GM23338 (cell line): ENCODE results near the gene HBD. TPM values are rescaled to one million over a fixed set of nuclear protein-coding genes. Genes with fewer than 3 reads are reported as not detected.
"Not testable (repeated sequence)": the region's sequence is repeated elsewhere in the genome, so short reads cannot be mapped to it uniquely, and the experiment has no call there.

Source experiments
- ATAC-seq: fragments of 200-7000 bp; cut with Tn5 transposase; 3 replicates; pipeline ENCODE4 v1.9.1; 2020
- DNase-seq: peaks from one replicate; pipeline ENCODE4 v3.0.0-alpha.2; 2015; ENCODE audit warnings: low spot score
- H2AFZ ChIP-seq: fragments of 200-600 bp; sonication (generic); 2 replicates; pipeline ENCODE4 v1.8.0; 2016; ENCODE audit warnings: antibody characterized with exemption, mild to moderate bottlenecking, moderate library complexity
- H3F3A ChIP-seq: fragments of 200-600 bp; sonication (generic); replicated peaks from 2 replicates; pipeline ENCODE4 v1.8.0; 2017; ENCODE audit warnings: antibody characterized with exemption, mixed run types, low read depth
- H3K27ac ChIP-seq: fragments of 200-600 bp; sonication (generic); 2 replicates; pipeline ENCODE4 v1.6.1; 2016; ENCODE audit warnings: low read depth
- H3K27me3 ChIP-seq: fragments of 200-600 bp; sonication (generic); 2 replicates; pipeline ENCODE4 v1.8.0; 2016; ENCODE audit warnings: mild to moderate bottlenecking, mixed run types, moderate library complexity; ENCODE audit not compliant: insufficient read depth
- H3K36me3 ChIP-seq: fragments of 200-600 bp; sonication (generic); 2 replicates; pipeline ENCODE4 v1.8.0; 2016; ENCODE audit warnings: mild to moderate bottlenecking; ENCODE audit not compliant: insufficient read depth
- H3K4me1 ChIP-seq: fragments of 200-600 bp; sonication (generic); 2 replicates; pipeline ENCODE4 v1.8.0; 2016; ENCODE audit warnings: mild to moderate bottlenecking, moderate library complexity; ENCODE audit not compliant: insufficient read depth
- H3K4me2 ChIP-seq: fragments of 200-600 bp; sonication (generic); 2 replicates; pipeline ENCODE4 v1.7.1; 2017; ENCODE audit warnings: mixed run types
- H3K4me3 ChIP-seq: fragments of 200-600 bp; sonication (generic); 2 replicates; pipeline ENCODE4 v1.6.1; 2016; ENCODE audit warnings: mixed run types
- H3K79me2 ChIP-seq: fragments of 200-600 bp; sonication (generic); replicated peaks from 2 replicates; pipeline ENCODE4 v1.8.0; 2017; ENCODE audit warnings: mild to moderate bottlenecking; ENCODE audit not compliant: insufficient read depth
- H3K9me2 ChIP-seq: fragments of 200-600 bp; sonication (generic); 2 replicates; pipeline ENCODE4 v1.8.0; 2017; ENCODE audit not compliant: insufficient read depth
- H4K20me1 ChIP-seq: fragments of 200-600 bp; sonication (generic); replicated peaks from 2 replicates; pipeline ENCODE4 v1.8.0; 2017; ENCODE audit warnings: mild to moderate bottlenecking; ENCODE audit not compliant: insufficient read depth
- H3K27ac Mint-ChIP-seq: 2 replicates; pipeline ENCODE4 v1.8.0; 2020; ENCODE audit warnings: inconsistent platforms, mild to moderate bottlenecking, moderate library complexity, mixed read lengths
- H3K27me3 Mint-ChIP-seq: 3 replicates; pipeline ENCODE4 v1.8.0; 2022; ENCODE audit warnings: low read depth, mild to moderate bottlenecking, moderate library complexity, mixed read lengths, inconsistent platforms; ENCODE audit not compliant: insufficient read depth, poor library complexity
- H3K36me3 Mint-ChIP-seq: 3 replicates; pipeline ENCODE4 v1.8.0; 2021; ENCODE audit warnings: low read depth, mild to moderate bottlenecking, inconsistent platforms, moderate library complexity, mixed read lengths
- H3K4me1 Mint-ChIP-seq: 3 replicates; pipeline ENCODE4 v1.8.0; 2020; ENCODE audit warnings: mild to moderate bottlenecking, inconsistent platforms, mixed read lengths
- H3K4me3 Mint-ChIP-seq: 3 replicates; pipeline ENCODE4 v1.8.0; 2021; ENCODE audit warnings: moderate library complexity, mild to moderate bottlenecking, inconsistent platforms, mixed read lengths
- H3K9me3 Mint-ChIP-seq: 3 replicates; pipeline ENCODE4 v1.8.0; 2020; ENCODE audit warnings: moderate library complexity, mild to moderate bottlenecking, inconsistent platforms, mixed read lengths
- CTCF ChIP-seq, 2 experiments: fragments of 200-600 bp in 1 of 2; sonication (generic) in 1 of 2; conservative IDR thresholded peaks; 2 replicates each; pipeline versions ENCODE4 v1.5.1 to v1.6.1; 2016 to 2017; ENCODE audit warnings: antibody characterized with exemption in 2 of 2, low read depth in 2 of 2, mild to moderate bottlenecking in 2 of 2, moderate library complexity in 1 of 2
- EZH2 ChIP-seq: fragments of 200-600 bp; sonication (generic); IDR thresholded peaks from one replicate; pipeline ENCODE4 v1.8.0; 2017; ENCODE audit warnings: antibody characterized with exemption, mild to moderate bottlenecking, low read depth; ENCODE audit not compliant: unreplicated experiment
- EZH2phosphoT487 ChIP-seq: fragments of 200-600 bp; sonication (generic); IDR thresholded peaks from one replicate; pipeline ENCODE4 v1.8.1; 2018; ENCODE audit warnings: antibody characterized with exemption; ENCODE audit not compliant: unreplicated experiment
- JUNB ChIP-seq: IDR thresholded peaks from one replicate; pipeline ENCODE4 v1.6.1; 2016; ENCODE audit warnings: antibody characterized with exemption; ENCODE audit not compliant: unreplicated experiment
- POLR2AphosphoS5 ChIP-seq: IDR thresholded peaks from 2 replicates; pipeline ENCODE4 v1.6.1; 2016; ENCODE audit warnings: antibody characterized with exemption, low read depth
- STAT1 ChIP-seq: IDR thresholded peaks from one replicate; pipeline ENCODE4 v1.6.1; 2016; ENCODE audit warnings: antibody characterized with exemption; ENCODE audit not compliant: unreplicated experiment
- ZNF114 ChIP-seq: fragments of 250-450 bp; sonication (Bioruptor Pico); IDR thresholded peaks from 2 replicates; pipeline ENCODE4 v1.5.0; 2020; ENCODE audit warnings: mild to moderate bottlenecking, moderate library complexity
- ZNF462 ChIP-seq: fragments of 250-450 bp; sonication (Bioruptor Pico); IDR thresholded peaks from 2 replicates; pipeline ENCODE4 v1.5.0; 2020; ENCODE audit warnings: mild to moderate bottlenecking, moderate library complexity
- polyA plus RNA-seq: library from polyadenylated mRNA; unstranded; fragments of >200 nt; fragmentation: Nextera tagmentation; extraction: Ambion mirVana; gene quantifications from 2 replicates; pipeline ENCODE4 v1.2.1, GENCODE V29; 2016
- total RNA-seq: library from RNA; depleted of rRNA; stranded (reverse); fragments of >200 nt; shearing (Covaris generic); gene quantifications from 2 replicates; pipeline ENCODE4 v1.2.3, GENCODE V29; 2014
- TF ChIP-seq, protein P1 (sequence below): IDR thresholded peaks from one replicate; pipeline ENCODE4 v1.6.1; 2018; ENCODE audit warnings: antibody characterized with exemption; ENCODE audit not compliant: unreplicated experiment
- TF ChIP-seq, protein P2 (sequence below): IDR thresholded peaks from 2 replicates; pipeline ENCODE4 v1.6.1; 2016; ENCODE audit warnings: antibody characterized with exemption

HBD gene
- total and polyA plus RNA-seq, 2 experiments from 2014 or later: not detected

- H3K36me3 ChIP-seq, DNase-seq, H3K9me2 ChIP-seq, H2AFZ ChIP-seq, H3K4me1 ChIP-seq, H3F3A ChIP-seq, H3K4me2 ChIP-seq, H3K27me3 Mint-ChIP-seq, H4K20me1 ChIP-seq, H3K4me3 ChIP-seq, H3K4me3 Mint-ChIP-seq, H3K27ac ChIP-seq, H3K27ac Mint-ChIP-seq, ATAC-seq, H3K79me2 ChIP-seq, H3K36me3 Mint-ChIP-seq, H3K9me3 Mint-ChIP-seq: not testable (repeated sequence)
- peaks cover 14% of the 10 kb centered on the region; the same call in 1 of the 2 replicates for H3K27me3 ChIP-seq
- H3K4me1 Mint-ChIP-seq: peaks cover 16% of the 10 kb centered on the region
Observed at GRCh38 chr11:5253440-5253839, 19.2 kb upstream of the HBD start.

- Histone ChIP-seq H3K4me2 (no peak overlapping the region), H3K9me2 (no peaks in the 10 kb centered on the region), H4K20me1 (no peaks in the 10 kb centered on the region), H3K4me1 (peaks cover 4% of the 10 kb centered on the region; the same call in 1 of the 2 replicates), H3K27ac (no peak overlapping the region), H2AFZ (no peak overlapping the region), H3K27me3 (peaks cover 14% of the 10 kb centered on the region; the same call in 1 of the 2 replicates), H3K79me2 (no peaks in the 10 kb centered on the region), H3F3A (no peaks in the 10 kb centered on the region), H3K4me3 (no peak overlapping the region), H3K36me3 (no peaks in the 10 kb centered on the region)
- DNase-seq (no peak), ATAC-seq (no peak)
- Mint-ChIP-seq H3K4me3 (no peak overlapping the region), H3K4me1 (peaks cover 11% of the 10 kb centered on the region; the same call in 2 of the 3 replicates), H3K27ac (no peak overlapping the region), H3K9me3 (no peaks in the 10 kb centered on the region; the same call in 2 of the 3 replicates), H3K36me3 (no peaks in the 10 kb centered on the region), H3K27me3 (peaks cover 4% of the 10 kb centered on the region)
- TF ChIP-seq EZH2phosphoT487: no peak
- TF ChIP-seq CTCF (conservative IDR thresholded peaks at IDR 0.05; ENCODE audit: low read depth in 2 of 2): no peak
- TF ChIP-seq ZNF462: no peak
- no peak for TF ChIP-seq EZH2
- TF ChIP-seq ZNF114 (CRISPR knock-in tag): no peak
- TF ChIP-seq, protein P1, sequence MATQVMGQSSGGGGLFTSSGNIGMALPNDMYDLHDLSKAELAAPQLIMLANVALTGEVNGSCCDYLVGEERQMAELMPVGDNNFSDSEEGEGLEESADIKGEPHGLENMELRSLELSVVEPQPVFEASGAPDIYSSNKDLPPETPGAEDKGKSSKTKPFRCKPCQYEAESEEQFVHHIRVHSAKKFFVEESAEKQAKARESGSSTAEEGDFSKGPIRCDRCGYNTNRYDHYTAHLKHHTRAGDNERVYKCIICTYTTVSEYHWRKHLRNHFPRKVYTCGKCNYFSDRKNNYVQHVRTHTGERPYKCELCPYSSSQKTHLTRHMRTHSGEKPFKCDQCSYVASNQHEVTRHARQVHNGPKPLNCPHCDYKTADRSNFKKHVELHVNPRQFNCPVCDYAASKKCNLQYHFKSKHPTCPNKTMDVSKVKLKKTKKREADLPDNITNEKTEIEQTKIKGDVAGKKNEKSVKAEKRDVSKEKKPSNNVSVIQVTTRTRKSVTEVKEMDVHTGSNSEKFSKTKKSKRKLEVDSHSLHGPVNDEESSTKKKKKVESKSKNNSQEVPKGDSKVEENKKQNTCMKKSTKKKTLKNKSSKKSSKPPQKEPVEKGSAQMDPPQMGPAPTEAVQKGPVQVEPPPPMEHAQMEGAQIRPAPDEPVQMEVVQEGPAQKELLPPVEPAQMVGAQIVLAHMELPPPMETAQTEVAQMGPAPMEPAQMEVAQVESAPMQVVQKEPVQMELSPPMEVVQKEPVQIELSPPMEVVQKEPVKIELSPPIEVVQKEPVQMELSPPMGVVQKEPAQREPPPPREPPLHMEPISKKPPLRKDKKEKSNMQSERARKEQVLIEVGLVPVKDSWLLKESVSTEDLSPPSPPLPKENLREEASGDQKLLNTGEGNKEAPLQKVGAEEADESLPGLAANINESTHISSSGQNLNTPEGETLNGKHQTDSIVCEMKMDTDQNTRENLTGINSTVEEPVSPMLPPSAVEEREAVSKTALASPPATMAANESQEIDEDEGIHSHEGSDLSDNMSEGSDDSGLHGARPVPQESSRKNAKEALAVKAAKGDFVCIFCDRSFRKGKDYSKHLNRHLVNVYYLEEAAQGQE: no peak
- no peak for TF ChIP-seq POLR2AphosphoS5
- TF ChIP-seq, protein P2, sequence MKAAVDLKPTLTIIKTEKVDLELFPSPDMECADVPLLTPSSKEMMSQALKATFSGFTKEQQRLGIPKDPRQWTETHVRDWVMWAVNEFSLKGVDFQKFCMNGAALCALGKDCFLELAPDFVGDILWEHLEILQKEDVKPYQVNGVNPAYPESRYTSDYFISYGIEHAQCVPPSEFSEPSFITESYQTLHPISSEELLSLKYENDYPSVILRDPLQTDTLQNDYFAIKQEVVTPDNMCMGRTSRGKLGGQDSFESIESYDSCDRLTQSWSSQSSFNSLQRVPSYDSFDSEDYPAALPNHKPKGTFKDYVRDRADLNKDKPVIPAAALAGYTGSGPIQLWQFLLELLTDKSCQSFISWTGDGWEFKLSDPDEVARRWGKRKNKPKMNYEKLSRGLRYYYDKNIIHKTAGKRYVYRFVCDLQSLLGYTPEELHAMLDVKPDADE: no peak
- no peak for TF ChIP-seq JUNB
- TF ChIP-seq STAT1: no peak
Observed at GRCh38 chr11:5252919-5253265, 18.6 kb upstream of the HBD start.
